Esophagus squamous epithelium (tissue), 5 donors: Measurements from ENCODE around the gene VIPR2. TPM values are rescaled to one million over a fixed set of nuclear protein-coding genes. Genes with fewer than 3 reads are reported as not detected.

ENCODE experiments used
- DNase-seq: peaks from one replicate; lab custom pipeline; 2025; lab: John Stamatoyannopoulos, UW
- H3K27ac ChIP-seq, 4 donors: fragments of 200-600 bp; sonication (generic); one replicate each; pipeline ENCODE4 v1.5.1; 2016 to 2019; ENCODE audit warnings: mild to moderate bottlenecking in 1 of 4
- H3K27me3 ChIP-seq, 4 donors: fragments of 200-600 bp; sonication (generic); 1 replicate in 3 of 4; 2 replicates in 1 of 4; pipeline versions ENCODE4 v1.5.1 to v1.6.0; 2017 to 2021; ENCODE audit warnings: antibody characterized with exemption in 1 of 4
- H3K36me3 ChIP-seq, 3 donors: fragments of 200-600 bp; sonication (generic); one replicate each; pipeline ENCODE4 v1.5.1; 2016 to 2019
- H3K4me1 ChIP-seq, 3 donors: fragments of 200-600 bp; sonication (generic); one replicate each; pipeline ENCODE4 v1.5.1; 2017 to 2019
- H3K4me3 ChIP-seq, 4 donors: fragments of 200-600 bp; sonication (generic); 1 replicate in 3 of 4; 2 replicates in 1 of 4; pipeline ENCODE4 v1.5.1; 2016 to 2019; ENCODE audit warnings: mild to moderate bottlenecking in 2 of 4, moderate library complexity in 1 of 4
- H3K9me3 ChIP-seq, 3 donors: fragments of 200-600 bp; sonication (generic); one replicate each; pipeline ENCODE4 v1.5.1; 2016 to 2019
- POLR2A ChIP-seq, 4 donors: fragments of 450-650 bp; IDR thresholded peaks; one replicate each; pipeline ENCODE4 v1.6.1; 2017; ENCODE audit warnings: antibody characterized with exemption in 4 of 4, mild to moderate bottlenecking in 4 of 4, moderate library complexity in 3 of 4
- WGBS, 2 donors: methylation state at CpG; one replicate each; pipeline ENCODE4 v1.1.5; 2018; 5-methylcytosine and 5-hydroxymethylcytosine counted together
- intact Hi-C: fragments of 100-400 bp; cut with DNase I; formaldehyde crosslinking; loops from one replicate; pipeline ENCODE4 v1.15.0; 2022
- total RNA-seq, 4 donors: library from RNA; depleted of rRNA; stranded (reverse); fragments of >200 nt; gene quantifications; one replicate each; pipeline ENCODE4 v1.1.0, GENCODE V29; 2016
- TF ChIP-seq, protein P1 (sequence below), 6 experiments: fragments of 450-650 bp in 4 of 6; fragments of 200-600 bp in 2 of 6; sonication (generic) in 2 of 6; IDR thresholded peaks; one replicate each; pipeline ENCODE4 v1.5.1; 2016 to 2019; ENCODE audit warnings: antibody characterized with exemption in 6 of 6, mild to moderate bottlenecking in 4 of 6, moderate library complexity in 4 of 6
- donor health status: DM: yes; HTN: yes; CAD: no.

The VIPR2 gene
- total RNA-seq, 4 donors from 2014 or later: 0.18 to 2.1 (median 0.40) TPM

DNA sequence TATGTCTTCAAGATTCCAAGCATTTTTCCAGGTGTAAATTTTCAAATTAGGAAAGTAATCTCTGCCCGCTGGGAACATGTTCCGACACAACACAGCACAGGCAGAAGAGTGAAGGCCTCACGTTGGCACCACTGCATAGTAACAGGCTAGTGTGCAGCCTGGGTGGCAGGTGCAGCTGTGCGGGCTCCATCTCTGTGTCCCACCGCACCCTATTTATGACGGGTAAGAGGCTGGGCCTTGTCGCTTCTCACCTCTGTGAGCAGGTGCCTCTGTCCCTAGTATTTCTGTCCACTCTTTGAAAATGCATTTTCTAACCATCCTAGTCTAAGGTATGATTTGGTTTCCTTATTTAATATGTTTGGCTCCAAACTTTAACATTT, 24.1 kb downstream of the VIPR2 start:
- no peaks in the 10 kb centered on the region for H3K4me1 ChIP-seq
- H3K9me3 ChIP-seq: no peaks in the 10 kb centered on the region
- no peak for DNase-seq
- H3K4me3 ChIP-seq: no peak overlapping the region
- intact Hi-C loops: no loop called here
- peaks cover 0 to 21% (median 0%) of the 10 kb centered on the region in 4 donors for H3K27me3 ChIP-seq
- TF ChIP-seq, protein P1, sequence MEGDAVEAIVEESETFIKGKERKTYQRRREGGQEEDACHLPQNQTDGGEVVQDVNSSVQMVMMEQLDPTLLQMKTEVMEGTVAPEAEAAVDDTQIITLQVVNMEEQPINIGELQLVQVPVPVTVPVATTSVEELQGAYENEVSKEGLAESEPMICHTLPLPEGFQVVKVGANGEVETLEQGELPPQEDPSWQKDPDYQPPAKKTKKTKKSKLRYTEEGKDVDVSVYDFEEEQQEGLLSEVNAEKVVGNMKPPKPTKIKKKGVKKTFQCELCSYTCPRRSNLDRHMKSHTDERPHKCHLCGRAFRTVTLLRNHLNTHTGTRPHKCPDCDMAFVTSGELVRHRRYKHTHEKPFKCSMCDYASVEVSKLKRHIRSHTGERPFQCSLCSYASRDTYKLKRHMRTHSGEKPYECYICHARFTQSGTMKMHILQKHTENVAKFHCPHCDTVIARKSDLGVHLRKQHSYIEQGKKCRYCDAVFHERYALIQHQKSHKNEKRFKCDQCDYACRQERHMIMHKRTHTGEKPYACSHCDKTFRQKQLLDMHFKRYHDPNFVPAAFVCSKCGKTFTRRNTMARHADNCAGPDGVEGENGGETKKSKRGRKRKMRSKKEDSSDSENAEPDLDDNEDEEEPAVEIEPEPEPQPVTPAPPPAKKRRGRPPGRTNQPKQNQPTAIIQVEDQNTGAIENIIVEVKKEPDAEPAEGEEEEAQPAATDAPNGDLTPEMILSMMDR (IDR thresholded peaks at IDR 0.05): no peak
- TF ChIP-seq POLR2A (IDR thresholded peaks at IDR 0.05): no peak
- 72 to 84% methylated on average over 4 to 7 of the region's 7 CpGs for WGBS, 2 donors
- no peaks in the 10 kb centered on the region for H3K36me3 ChIP-seq
- no peak overlapping the region for H3K27ac ChIP-seq

DNA sequence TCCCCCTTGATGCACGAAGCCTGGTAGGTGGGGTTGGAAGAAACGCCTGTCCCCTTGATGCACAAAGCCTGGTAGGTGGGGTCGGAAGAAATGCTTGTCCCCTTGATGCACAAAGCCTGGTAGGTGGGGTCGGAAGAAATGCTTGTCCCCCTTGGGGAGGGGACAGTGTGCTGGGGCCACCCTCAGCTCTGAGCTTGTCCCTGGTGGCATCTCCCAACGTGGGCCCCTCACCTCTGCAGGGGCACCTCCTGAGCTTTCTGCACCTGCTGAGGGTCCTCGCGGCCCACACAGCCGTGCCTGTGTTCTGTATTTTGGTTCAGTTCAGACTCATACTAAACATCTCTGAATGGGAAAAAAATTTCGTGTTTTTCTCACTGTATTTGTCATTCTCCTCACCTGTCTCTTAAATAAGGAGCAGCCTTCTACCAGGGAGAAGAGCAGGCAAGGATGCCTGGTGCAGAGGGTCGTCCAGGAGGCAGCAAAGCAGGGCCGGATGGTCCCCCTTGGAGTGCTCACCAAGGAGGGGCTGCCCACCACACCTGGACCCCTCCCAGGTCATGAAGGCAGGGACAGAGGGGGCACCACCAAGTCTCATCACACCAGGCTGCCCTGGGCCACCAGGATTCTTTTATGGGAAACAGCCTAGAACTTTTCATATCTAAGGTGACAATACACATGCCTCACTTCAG, 24.7 kb downstream of the VIPR2 start:
- H3K36me3 ChIP-seq: no peaks in the 10 kb centered on the region
- no peak for DNase-seq
- H3K27ac ChIP-seq: no peak overlapping the region
- intact Hi-C loops: no loop called here
- TF ChIP-seq POLR2A (IDR thresholded peaks at IDR 0.05): no peak
- TF ChIP-seq, protein P1 (IDR thresholded peaks at IDR 0.05): no peak
- H3K4me3 ChIP-seq: no peak overlapping the region
- WGBS, 2 donors: 73 to 85% methylated on average over 6 to 7 of the region's 11 CpGs
- H3K4me1 ChIP-seq: peaks cover 0 to 5% (median 0%) of the 10 kb centered on the region in 3 donors
- H3K27me3 ChIP-seq: peaks cover 0 to 25% (median 0%) of the 10 kb centered on the region in 4 donors
- H3K9me3 ChIP-seq: no peaks in the 10 kb centered on the region

GRCh38 chr7:159119026-159119741, 25.5 kb downstream of the VIPR2 start:
- Histone ChIP-seq H3K27me3 (peaks cover 0 to 32% (median 0%) of the 10 kb centered on the region in 4 donors), H3K4me3 (no peak overlapping the region), H3K9me3 (no peaks in the 10 kb centered on the region), H3K36me3 (no peaks in the 10 kb centered on the region), H3K4me1 (peaks cover 0 to 10% (median 0%) of the 10 kb centered on the region in 3 donors), H3K27ac (no peak overlapping the region)
- intact Hi-C loops: no loop called here
- no peak for DNase-seq
- TF ChIP-seq, protein P1 (IDR thresholded peaks at IDR 0.05): no peak
- TF ChIP-seq POLR2A (IDR thresholded peaks at IDR 0.05): no peak
- 57 to 93% methylated on average over 1 to 15 of the region's 19 CpGs for WGBS, 2 donors

DNA sequence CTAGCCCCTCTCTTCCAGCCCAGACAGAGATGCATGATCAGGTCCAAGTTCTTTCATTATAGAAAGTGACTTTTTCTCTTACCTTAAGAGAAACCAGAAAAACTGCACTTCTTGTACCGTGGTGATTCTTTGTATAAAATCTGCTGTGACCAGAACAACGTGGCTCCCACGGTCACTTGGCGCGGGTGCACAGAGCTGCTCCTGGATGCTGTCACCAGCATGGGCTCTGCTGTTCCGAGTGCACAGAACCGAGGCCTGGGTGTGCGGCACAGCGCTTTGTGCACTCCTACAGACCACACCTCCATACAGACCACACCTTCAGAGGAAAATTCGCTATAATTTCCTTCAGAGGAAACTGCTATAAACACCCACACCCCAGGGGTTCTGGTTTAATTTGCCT, 26.0 kb downstream of the VIPR2 start:
- Histone ChIP-seq H3K4me3 (no peak overlapping the region), H3K27ac (no peak overlapping the region), H3K9me3 (no peaks in the 10 kb centered on the region), H3K4me1 (peaks cover 0 to 10% (median 0%) of the 10 kb centered on the region in 3 donors), H3K36me3 (no peaks in the 10 kb centered on the region), H3K27me3 (peaks cover 0 to 36% (median 0%) of the 10 kb centered on the region in 4 donors)
- DNase-seq: no peak
- 63 to 76% methylated on average over 1 to 7 of the region's 10 CpGs for WGBS, 2 donors
- intact Hi-C loops: no loop called here
- no peak for TF ChIP-seq POLR2A (IDR thresholded peaks at IDR 0.05)
- TF ChIP-seq, protein P1 (IDR thresholded peaks at IDR 0.05): no peak

- Histone ChIP-seq H3K27ac (no peak overlapping the region), H3K36me3 (no peaks in the 10 kb centered on the region), H3K27me3 (peaks cover 0 to 36% (median 0%) of the 10 kb centered on the region in 4 donors), H3K9me3 (no peaks in the 10 kb centered on the region), H3K4me1 (peaks cover 0 to 10% (median 0%) of the 10 kb centered on the region in 3 donors), H3K4me3 (no peak overlapping the region)
- TF ChIP-seq, protein P1 (IDR thresholded peaks at IDR 0.05): no peak
- no peak for TF ChIP-seq POLR2A (IDR thresholded peaks at IDR 0.05)
- WGBS, 2 donors: 77 to 80% methylated on average over 12 to 13 of the region's 13 CpGs
- DNase-seq: no peak
- intact Hi-C loops: no loop called here
Measured at GRCh38 chr7:159118197-159118595, 26.5 kb downstream of the VIPR2 start.
